SH-SY5Y (cell line): ENCODE results near the gene HIVEP2.

Experiments used
- GATA2 ChIP-seq: IDR thresholded peaks from 2 replicates; pipeline ENCODE4 v1.6.1; 2011; ENCODE audit warnings: mild to moderate bottlenecking, low read depth, low read length
- GATA3 ChIP-seq: IDR thresholded peaks from 2 replicates; pipeline ENCODE4 v1.6.1; 2011; ENCODE audit warnings: low read depth, mild to moderate bottlenecking, low read length, moderate library complexity

DNA sequence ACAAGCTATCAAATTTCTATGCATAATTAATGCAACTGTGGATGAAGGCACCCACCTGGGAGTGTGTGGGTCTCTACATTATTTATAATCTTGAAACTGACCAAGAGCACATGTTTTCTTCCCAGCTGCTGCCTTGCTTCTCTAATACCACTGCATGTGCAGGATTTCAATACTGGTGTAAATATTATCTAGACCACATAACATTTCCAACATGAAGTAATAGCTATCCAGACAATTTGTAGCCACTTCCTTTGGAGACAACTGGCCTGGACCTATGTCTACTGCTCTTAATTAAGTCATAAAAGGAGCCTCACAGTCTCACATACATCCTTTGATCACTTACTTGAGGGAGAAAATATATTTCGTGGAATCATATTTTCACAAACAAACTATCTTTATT, 180.7 kb downstream of the HIVEP2 start:
- TF ChIP-seq GATA2 (no peak), GATA3 (no peak)
